NCI-H1417 treated with DMSO at 0.1 percent for 48 hours (cell line): ENCODE results near the gene PRDM16.
"Not testable (repeated sequence)": the region's sequence is repeated elsewhere in the genome, so short reads cannot be mapped to it uniquely, and the experiment has no call there.

Source experiments
- DNase-seq: peaks from one replicate; lab custom pipeline; 2025; lab: John Stamatoyannopoulos, UW

The PRDM16 gene

GRCh38 chr1:3227893-3228292, 158.9 kb downstream of the PRDM16 start:
- no peak for DNase-seq

DNA sequence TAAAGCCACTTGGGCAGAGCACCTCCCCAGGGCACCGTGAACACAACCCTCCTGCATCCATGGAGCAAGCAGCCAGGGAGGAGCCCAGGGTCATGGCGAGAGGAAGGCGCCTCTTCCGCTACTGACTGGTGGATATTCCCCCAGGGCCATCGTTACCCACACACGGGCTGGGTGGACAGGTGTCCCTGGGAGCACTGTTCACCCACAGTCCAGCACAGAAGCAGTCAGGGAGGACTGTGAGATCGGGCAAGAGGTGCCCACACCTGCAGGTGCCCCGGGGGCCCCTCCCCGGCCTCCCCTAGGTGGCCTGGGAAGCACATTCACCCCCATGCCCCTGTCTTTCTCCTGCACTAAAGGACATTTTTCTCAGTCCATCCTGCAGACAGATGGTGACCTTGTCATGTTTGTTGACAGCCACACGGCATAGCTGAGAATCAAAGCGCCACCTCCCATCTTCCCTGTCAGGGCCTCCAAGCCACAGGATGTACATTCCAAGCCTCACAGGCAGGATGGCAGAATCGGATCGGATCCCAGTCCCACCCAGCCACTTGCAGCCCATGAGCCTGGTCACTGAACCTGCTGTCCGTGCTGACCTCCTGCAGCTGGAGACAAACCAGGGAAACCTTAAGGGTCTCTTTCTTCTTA, 160.2 kb downstream of the PRDM16 start:
- DNase-seq: no peak

GRCh38 chr1:3230553-3230952, 161.6 kb downstream of the PRDM16 start:
- no peak for DNase-seq

DNA sequence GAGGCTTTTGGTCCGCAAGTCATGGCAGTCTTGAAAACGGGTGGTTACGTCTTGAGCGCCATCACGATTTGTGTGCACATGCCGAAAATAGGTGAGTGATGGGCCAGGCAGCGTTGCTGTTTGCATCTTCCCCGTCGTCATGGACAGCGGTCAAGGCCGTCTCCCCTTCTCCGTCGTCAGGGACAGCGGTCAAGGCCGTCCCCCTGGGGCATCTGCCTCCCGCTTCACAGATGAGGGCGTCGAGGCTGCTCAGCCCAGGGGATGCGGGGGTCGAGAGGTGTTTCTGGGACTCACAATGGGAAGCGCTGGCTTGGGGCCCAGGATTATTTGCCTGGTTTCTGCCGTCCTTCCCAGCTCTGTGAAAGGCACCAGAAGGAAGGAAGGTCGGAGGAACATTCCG, 162.2 kb downstream of the PRDM16 start:
- no peak for DNase-seq

DNA sequence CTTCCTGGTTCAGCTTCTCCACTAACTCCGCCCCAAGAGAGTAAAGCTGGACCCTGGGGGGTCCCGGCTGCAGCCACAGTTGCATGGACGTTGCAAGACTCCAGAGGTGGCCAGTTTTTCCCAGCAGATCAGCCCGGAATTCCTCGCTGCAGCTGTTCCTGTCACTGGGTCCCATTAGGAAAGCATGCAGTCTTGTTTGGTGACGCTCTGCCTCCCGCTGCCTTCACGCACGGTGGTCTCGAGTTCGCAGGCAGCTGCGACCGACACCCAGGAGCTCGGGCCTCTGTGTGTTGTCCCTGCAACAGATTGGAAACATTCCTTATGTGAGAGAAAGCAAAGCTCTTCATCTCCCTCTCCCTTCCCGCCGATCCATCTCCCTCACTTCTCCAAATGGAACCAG, 162.8 kb downstream of the PRDM16 start:
- no peak for DNase-seq

DNA sequence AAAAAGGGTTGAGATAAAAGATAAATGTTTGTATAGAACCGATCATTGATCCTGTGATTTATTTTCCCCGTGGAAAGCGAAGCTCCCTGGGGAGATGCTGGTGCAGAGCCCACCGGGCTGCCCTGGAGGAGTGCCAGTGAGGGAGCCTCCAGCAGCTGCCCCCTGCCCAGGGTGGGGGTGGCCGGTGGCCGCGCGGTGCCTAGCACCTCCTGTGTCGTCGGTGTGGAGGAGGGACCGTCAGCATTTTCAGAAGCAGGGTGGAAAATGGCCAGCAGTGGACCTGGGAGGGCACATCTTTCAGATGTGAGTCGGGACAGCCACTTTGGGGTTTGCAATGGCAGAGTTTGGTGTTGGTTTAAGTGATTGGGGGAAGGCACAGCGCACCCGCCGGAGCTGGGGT, 164.0 kb downstream of the PRDM16 start:
- DNase-seq: no peak

- no peak for DNase-seq
Measured at GRCh38 chr1:3233551-3233950, 164.5 kb downstream of the PRDM16 start.

DNA sequence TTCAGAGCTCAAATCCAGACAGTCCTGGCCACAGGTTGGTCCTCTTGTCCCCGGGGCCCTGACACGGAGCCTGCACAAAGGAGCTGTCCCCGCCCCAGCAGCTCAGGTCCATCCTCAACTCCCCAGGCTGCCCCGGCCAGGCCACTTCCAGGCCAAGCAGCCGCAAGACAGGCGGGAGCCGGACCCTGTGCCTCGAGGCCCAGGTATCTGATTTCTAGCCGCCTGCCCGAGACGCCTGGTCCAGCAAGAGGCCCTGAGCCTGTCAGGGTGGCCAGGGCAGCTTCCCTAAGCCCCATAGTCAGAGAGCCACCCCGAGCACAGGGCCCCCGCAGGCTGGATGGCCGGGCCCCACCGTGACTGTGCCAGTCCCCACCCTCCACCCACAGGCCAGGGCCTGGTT, 165.3 kb downstream of the PRDM16 start:
- no peak for DNase-seq

DNA sequence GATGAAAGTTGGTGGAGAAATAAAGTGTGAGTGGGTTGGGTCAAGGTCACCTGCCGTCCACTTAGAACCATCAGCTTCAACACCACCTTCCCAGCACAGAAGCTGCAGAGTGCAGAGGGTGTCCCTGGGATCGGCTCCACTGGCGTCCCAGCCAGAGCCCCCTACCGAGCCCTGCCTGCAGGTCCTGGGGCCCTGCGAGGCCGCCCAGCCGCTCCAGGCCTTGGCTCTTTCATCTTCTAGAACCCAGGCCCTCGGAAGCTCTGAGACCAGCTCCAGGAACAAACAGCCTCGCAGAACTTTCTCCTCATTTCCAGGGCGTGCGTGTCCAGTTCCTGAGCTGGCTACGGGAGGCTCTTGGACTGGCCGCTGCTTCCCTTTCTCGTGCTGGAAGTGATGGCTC, 166.0 kb downstream of the PRDM16 start:
- no peak for DNase-seq

DNA sequence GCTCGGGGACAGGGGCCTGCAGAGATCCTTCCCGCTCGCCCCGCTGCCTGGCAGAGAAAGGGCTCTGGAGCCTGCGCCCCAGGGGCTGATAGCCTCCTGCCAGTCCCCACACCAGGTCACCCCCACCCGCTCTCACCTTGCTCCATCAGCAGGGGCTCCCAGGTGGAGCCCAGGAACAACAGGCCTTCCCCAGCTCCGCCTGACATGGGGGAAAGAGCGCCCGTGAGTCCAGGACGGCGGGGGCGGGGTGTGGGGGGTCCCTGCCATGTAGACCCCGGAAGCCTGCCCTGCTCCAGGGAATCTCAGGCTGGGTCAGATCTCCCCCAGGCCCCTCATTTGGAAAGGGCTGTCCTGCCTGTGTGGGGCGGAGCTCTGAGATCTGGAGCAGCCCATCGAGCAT, 166.5 kb downstream of the PRDM16 start:
- DNase-seq: no peak

- no peak for DNase-seq
Measured at GRCh38 chr1:3236361-3236760, 167.4 kb downstream of the PRDM16 start.

GRCh38 chr1:3236955-3237354, 168.0 kb downstream of the PRDM16 start:
- DNase-seq: no peak

- DNase-seq: no peak
Measured at GRCh38 chr1:3237570-3237969, 168.6 kb downstream of the PRDM16 start.

DNA sequence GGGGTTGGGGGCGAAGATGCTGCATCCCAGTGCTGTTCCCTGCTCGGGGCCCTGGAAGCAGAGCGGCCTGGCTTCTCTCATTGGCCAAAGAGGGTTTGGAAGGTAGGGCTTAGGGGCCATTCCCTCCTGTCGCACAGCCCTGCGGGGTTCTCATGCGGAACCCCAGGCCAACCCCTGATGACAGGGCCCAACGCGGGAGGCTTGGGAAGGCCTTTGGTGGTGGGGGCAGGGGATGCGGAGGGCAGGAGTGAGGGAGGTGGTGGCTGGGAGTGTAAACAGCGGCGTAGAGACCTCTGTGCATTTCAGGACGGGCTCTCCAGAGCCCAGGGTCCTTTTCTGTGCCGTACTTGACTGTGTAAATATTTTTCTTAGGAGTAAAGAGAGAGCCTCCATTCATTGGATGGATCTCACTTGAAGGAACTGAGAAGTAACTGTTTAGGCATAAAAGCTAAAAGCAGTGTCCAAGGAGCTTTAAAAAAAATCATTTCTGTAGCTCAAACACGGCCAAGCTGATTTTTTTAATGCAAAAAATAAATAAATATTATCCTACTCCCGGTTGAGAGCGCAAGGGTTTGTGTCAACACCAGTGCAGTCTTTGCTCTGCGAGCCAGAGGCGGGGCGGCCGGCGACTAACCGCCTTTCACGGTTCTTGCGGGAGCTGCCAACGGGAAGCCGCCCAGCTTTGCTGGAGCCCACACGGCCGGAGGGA, 169.1 kb downstream of the PRDM16 start:
- DNase-seq: no peak

DNA sequence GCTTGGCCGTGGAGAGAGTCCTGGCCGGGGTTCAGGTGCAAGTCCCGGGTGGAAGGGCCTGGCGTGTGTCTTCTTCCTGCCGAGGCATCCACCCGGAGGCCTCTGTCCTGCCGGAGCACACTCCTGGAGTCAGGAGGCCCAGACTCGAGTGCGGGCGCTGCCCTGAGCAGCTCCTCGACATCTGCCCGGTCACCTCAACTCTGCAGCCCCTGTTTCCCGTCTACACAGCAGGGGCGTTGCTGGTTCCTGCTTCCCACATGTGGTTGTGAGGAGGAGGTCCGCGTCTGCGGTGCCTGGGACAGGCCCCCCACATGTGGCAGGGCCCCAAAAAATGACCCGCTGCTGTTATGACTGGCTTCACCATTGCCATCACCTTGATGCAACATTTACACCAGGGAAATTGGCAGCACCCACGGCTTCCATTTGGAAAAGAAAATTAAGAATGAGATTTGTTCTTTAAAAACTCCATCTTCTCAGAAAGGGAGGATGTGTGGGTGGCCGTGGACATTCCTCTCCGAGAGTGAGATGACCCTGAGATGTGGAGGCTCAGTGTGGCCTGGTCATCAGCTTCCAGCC, 169.8 kb downstream of the PRDM16 start:
- DNase-seq: no peak

DNA sequence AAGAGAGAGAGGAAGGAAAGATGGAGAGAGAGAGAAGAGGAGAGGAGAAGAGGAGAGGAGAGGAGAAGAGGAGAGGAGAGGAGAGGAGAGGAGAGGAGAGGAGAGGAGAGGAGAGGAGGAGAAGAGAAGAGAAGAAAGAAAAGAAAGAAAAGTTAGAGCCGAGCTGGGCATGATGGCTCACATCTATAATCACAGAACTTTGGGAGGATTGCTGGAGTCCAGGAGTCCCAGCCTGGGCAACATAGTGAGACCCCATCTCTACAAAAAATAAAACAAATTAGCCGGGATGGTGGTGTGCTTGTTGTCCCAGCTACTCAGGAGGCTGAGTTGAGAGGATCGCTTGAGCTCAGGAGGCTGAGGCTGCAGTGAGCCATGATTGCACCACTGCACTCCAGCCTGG, 171.0 kb downstream of the PRDM16 start:
- not testable (repeated sequence) for DNase-seq

DNA sequence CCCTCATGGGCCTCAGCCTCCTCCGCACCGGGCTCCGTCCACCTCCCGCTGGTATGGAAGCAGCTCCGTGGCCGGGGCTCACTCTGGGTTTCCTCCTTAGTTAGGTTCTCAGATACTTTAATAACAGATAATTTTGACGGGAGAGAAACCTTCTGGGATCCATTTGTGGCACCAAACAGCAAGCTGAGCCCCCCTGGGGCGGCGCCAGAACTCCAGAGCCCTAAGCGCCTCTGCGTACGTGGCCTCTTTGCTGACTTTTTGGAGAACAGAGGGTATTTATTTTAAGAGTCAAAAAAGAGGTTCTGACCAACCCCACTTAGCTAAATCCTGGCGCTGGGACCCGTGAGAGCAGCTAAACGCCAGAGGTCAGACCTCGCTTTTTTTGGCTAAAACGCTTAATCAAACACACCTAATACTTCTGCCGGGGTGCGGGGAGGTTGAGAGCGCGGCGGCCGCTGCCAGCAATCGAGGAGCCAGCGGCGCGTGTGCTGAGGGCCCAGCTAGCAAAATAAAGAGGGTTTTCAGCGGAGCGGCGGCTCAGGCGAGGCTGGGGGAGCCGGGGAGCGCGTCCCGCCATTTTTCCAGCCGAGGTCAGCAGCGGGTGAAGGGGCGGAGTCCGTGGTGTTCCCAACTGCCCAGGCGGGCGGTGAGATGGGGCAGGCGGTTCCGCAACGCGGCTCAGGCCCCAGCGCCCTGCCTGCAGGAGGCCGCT, 171.7 kb downstream of the PRDM16 start:
- DNase-seq: no peak

DNA sequence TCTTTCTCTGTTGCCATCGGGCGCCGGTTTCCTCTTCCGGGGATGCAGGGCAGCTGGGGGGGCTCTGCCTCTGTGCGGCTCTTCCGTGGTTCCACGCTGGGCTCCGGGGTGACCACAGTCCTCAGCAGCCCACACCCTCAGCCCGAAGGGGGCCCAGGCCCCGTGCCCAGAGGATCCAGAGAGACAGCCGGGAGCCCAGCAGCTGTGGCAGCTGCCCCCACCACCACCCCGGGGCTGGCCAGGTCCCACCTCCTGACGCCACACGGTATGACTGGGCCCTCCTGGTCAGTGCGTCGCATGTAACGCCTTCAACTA, 172.2 kb downstream of the PRDM16 start:
- no peak for DNase-seq

DNA sequence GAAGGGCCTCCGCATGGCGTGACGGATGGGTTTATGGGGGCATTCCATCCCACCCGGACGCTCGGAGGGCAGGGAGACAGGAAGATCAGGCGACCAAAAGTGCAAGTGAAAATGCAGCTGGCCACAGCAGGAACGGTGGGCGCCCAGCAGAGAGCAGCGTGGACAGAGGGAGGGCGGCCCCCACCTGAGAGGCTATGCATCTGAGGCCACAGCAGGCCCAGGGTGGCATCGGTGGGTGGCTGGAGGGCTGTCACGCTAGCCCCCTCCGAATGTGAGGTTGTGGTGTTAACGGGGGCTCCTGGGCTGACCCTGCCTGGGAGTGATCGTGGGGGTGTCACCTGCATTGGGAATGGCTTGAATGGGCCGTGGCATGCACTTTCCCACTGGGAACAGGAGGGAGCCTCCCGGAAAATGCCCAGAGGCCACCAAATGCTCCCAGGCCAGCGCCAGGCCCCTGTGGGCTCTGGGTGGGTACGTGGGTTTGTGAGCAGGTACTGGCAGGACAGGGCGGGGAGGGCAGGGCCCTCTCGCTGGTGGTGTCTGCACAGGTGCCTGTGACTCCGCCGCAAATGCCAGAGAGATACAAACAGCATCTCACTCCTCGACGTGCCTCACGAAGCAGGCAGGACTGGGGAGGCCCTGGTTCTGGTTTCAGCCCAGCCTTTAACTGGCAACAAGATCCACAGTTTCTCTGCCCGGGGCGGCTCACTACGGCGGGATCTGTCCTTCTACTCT, 172.8 kb downstream of the PRDM16 start:
- DNase-seq: no peak

GRCh38 chr1:3242408-3243260, 173.6 kb downstream of the PRDM16 start:
- DNase-seq: no peak

DNA sequence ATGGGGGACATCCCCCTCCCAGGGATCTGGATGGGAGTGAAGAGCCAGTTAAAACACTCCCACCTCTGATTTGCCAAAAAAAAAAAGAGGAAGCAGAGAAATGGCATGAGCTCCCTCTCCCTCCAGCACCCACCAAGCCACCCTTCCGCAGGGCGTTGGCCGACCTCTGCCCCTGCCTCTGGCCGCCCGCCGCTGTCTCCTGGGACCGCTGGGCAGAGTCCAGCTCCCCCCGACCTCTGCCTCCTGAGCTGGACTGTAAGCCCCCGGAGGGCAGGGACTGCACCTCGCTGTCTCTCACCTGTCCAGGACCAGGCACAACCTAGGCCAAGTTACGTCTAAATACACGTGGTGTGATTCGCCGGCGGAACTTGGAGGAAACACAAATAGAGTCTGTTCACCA, 174.3 kb downstream of the PRDM16 start:
- no peak for DNase-seq
